Mammary epithelial cell (primary cell): ENCODE results near the gene FKBP5.

Source experiments
- EZH2 ChIP-seq: IDR thresholded peaks from 2 replicates; pipeline ENCODE4 v1.6.1; 2012; ENCODE audit warnings: low read length, inconsistent platforms, borderline replicate concordance
- TF ChIP-seq, protein P1 (sequence below), 2 donors: IDR thresholded peaks in 1 of 2; conservative IDR thresholded peaks in 1 of 2; 2 replicates each; pipeline ENCODE4 v1.5.1; 2011 to 2012; ENCODE audit warnings: inconsistent platforms in 2 of 2, low read length in 2 of 2, mild to moderate bottlenecking in 2 of 2, control low read depth in 1 of 2, low read depth in 1 of 2; ENCODE audit not compliant: insufficient read depth in 1 of 2; ENCODE audit errors: extremely low read depth in 1 of 2

DNA sequence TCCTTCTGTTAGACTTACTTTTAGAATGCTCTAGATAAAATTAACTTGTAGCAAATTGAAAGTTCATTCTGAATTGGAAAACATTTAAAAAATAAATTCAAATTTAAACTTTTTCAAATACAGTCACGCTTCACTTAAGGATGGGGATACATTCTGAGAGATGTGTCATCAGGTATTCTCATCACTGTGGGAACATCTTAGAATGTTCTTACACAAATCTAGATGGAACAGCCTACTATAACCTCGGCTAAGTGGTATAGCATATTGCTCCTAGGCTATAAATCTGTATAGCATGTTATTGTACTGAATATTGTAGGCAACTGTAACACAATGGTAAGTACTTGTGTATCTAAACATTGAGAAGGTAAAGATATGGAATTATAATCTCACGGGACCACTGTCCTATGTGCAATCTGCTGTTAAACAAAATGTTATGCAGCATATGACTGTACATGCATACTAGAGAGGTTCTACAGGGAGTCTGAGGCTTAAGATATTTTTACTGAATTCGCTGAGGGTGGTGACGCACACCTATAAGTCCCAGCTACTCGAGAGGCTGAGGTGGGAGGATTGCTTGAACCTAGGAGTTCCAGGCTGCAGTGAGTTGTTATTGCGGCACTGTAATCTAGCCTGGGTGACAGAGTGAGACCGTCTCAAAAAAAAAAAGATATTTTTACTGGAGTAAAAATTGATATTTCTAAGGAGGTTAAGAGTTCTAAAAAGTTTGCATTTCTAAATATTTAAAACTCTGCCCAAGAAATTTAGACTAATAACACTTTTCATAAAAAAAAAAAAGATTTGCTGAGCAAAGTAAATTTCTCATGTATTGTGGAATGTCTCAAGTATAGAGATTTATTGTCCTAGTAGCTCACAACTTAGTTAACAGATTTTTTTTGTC, 88.7 kb downstream of the FKBP5 start:
- TF ChIP-seq, protein P1, sequence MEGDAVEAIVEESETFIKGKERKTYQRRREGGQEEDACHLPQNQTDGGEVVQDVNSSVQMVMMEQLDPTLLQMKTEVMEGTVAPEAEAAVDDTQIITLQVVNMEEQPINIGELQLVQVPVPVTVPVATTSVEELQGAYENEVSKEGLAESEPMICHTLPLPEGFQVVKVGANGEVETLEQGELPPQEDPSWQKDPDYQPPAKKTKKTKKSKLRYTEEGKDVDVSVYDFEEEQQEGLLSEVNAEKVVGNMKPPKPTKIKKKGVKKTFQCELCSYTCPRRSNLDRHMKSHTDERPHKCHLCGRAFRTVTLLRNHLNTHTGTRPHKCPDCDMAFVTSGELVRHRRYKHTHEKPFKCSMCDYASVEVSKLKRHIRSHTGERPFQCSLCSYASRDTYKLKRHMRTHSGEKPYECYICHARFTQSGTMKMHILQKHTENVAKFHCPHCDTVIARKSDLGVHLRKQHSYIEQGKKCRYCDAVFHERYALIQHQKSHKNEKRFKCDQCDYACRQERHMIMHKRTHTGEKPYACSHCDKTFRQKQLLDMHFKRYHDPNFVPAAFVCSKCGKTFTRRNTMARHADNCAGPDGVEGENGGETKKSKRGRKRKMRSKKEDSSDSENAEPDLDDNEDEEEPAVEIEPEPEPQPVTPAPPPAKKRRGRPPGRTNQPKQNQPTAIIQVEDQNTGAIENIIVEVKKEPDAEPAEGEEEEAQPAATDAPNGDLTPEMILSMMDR (conservative IDR thresholded peaks at IDR 0.05 in 1 of 2, IDR thresholded peaks at IDR 0.05 in 1 of 2; ENCODE audit: extremely low read depth in 1 of 2, insufficient read depth in 1 of 2, low read depth in 1 of 2, low read length in 2 of 2): no peak
- TF ChIP-seq EZH2: no peak
